ENCODE data around the gene TRAK1. TPM values are rescaled to one million over a fixed set of nuclear protein-coding genes. Genes with fewer than 3 reads are reported as not detected.

Gene TRAK1
- total and polyA plus RNA-seq, 10 of the 15 experiments (the other 5 are each of a cell fraction or from before 2014, with no cell fraction given), result 6.6 to 46.2 (median 23.7) TPM

- ChIA-PET POLR2A (interaction anchor here (1.1 kb wide), 1 partner anchor 35 kb away, joined by 3 read pairs; no protein-coding TSS in a partner anchor), CTCF (interaction anchor here (0.7 to 1.2 kb wide), 3 partner anchors 10 to 14 kb away, joined by 3 to 5 read pairs (median 3); no protein-coding TSS in a partner anchor)
- peaks cover 55% of the 10 kb centered on the region for H3K79me2 ChIP-seq (ENCODE audit: control insufficient read depth, insufficient read depth, low read length)
Measured at GRCh38 chr3:42085641-42086376, 5.3 kb upstream of the TRAK1 start.

GRCh38 chr3:42088803-42089530 lies 2.2 kb upstream of the TRAK1 start:
- peak; percentile 48 for ATAC-seq
- TF ChIP-seq TCF3 (IDR thresholded peaks at IDR 0.05; ENCODE audit: borderline replicate concordance, insufficient read depth, low read depth, low read length), result peak; percentile 73; the same call in 1 of the 2 replicates
- TF ChIP-seq TCF12 (IDR thresholded peaks at IDR 0.05; ENCODE audit: low read depth, low read length), result 0 out of 2 replicates have a peak, but pooled peaks have one; percentile 7
- peak; percentile 52 for TF ChIP-seq RUNX3 (IDR thresholded peaks at IDR 0.05; ENCODE audit: low read length)
- no peak for TF ChIP-seq CTCF (IDR thresholded peaks at IDR 0.05 in 2 of 3, conservative IDR thresholded peaks at IDR 0.05 in 1 of 3; ENCODE audit: control insufficient read depth in 2 of 3, extremely low read depth in 1 of 3, insufficient read depth in 1 of 3, low read depth in 3 of 3, low read length in 3 of 3)
- no peak for TF ChIP-seq FOS (IDR thresholded peaks at IDR 0.05; ENCODE audit: borderline replicate concordance, extremely low read depth, insufficient read length)
- no peak for TF ChIP-seq E2F4 (IDR thresholded peaks at IDR 0.05; ENCODE audit: low read depth, low read length)

More at GRCh38 chr3:42085641-42086376, 5.3 kb upstream of the TRAK1 start:
- Histone ChIP-seq H3K27me3 (replicated peaks in 1 of 2; ENCODE audit: control insufficient read depth in 2 of 2, insufficient read depth in 2 of 2, low read length in 1 of 2) (no peaks in the 10 kb centered on the region), H3K27ac (ENCODE audit: control insufficient read depth, insufficient read depth) (peak overlapping the region; percentile 34; the same call in 1 of the 2 replicates), H3K4me2 (ENCODE audit: control insufficient read depth, insufficient read depth) (peak overlapping the region; percentile 38; the same call in 1 of the 2 replicates), H3K9me3 (replicated peaks; ENCODE audit: control insufficient read depth, insufficient read depth, low read length) (peaks cover 3% of the 10 kb centered on the region; the same call in 2 of the 3 replicates), H3K4me1 (ENCODE audit: control insufficient read depth, insufficient read depth, low read length) (peaks cover 66% of the 10 kb centered on the region), H4K20me1 (ENCODE audit: control insufficient read depth, insufficient read depth) (no peaks in the 10 kb centered on the region), H2AFZ (ENCODE audit: control insufficient read depth, low read depth, low read length) (no peak overlapping the region), H3K4me3 (no peak overlapping the region), H3K9ac (ENCODE audit: control insufficient read depth, insufficient read depth, low read length) (no peak overlapping the region), H3K36me3 (ENCODE audit: control insufficient read depth in 2 of 2, insufficient read depth in 2 of 2, low read length in 1 of 2) (peaks cover 10 to 22% of the 10 kb centered on the region in 2 experiments)
- no TSS peak for BruUV-seq (replicated peaks)
- DNase-seq (ENCODE audit: low read depth, low spot score), result no peak
- ATAC-seq, result no peak
- in situ Hi-C loops (cut with MboI) (no loop called here), intact Hi-C loops (cut with micrococcal nuclease; ENCODE audit: unreplicated experiment) (no loop called here)
- RAD21 ChIA-PET (ENCODE audit: unreplicated experiment), result interaction anchor here (1.8 kb wide), 1 partner anchor 8 kb away, joined by 6 read pairs; no protein-coding TSS in a partner anchor
- 68% methylated on average over 11 of the region's 11 CpGs for WGBS (ENCODE audit: insufficient coverage, insufficient replicate concordance, low lambda C conversion rate, missing lambda C conversion rate)
- no peak for FAIRE-seq
- TF ChIP-seq MAX (IDR thresholded peaks at IDR 0.05; ENCODE audit: low read depth, low read length) (no peak), RUNX3 (IDR thresholded peaks at IDR 0.05; ENCODE audit: low read length) (peak; percentile 24; the same call in 1 of the 2 replicates), EGR1 (IDR thresholded peaks at IDR 0.05; ENCODE audit: borderline replicate concordance in 1 of 2, low read depth in 2 of 2, low read length in 2 of 2) (no peak)
- SMC1A ChIA-PET (ENCODE audit: uncharacterized antibody, unreplicated experiment), result interaction anchor here (0.7 to 5.7 kb wide), 2 partner anchors 18 to 37 kb away, joined by 3 to 28 read pairs; no protein-coding TSS in a partner anchor

More at GRCh38 chr3:42088803-42089530, 2.2 kb upstream of the TRAK1 start:
- Histone ChIP-seq H3K36me3 (ENCODE audit: control insufficient read depth in 2 of 2, insufficient read depth in 2 of 2, low read length in 1 of 2) (peaks cover 16 to 31% of the 10 kb centered on the region in 2 experiments), H3K9me3 (replicated peaks; ENCODE audit: control insufficient read depth, insufficient read depth, low read length) (peaks cover 18% of the 10 kb centered on the region), H3K27me3 (replicated peaks in 1 of 2; ENCODE audit: control insufficient read depth in 2 of 2, insufficient read depth in 2 of 2, low read length in 1 of 2) (no peaks in the 10 kb centered on the region), H3K4me1 (ENCODE audit: control insufficient read depth, insufficient read depth, low read length) (peaks cover 80% of the 10 kb centered on the region), H2AFZ (ENCODE audit: control insufficient read depth, low read depth, low read length) (no peak overlapping the region), H3K4me3 (no peak overlapping the region), H4K20me1 (ENCODE audit: control insufficient read depth, insufficient read depth) (no peaks in the 10 kb centered on the region), H3K27ac (ENCODE audit: control insufficient read depth, insufficient read depth) (peak overlapping the region; percentile 38), H3K79me2 (ENCODE audit: control insufficient read depth, insufficient read depth, low read length) (peaks cover 41% of the 10 kb centered on the region), H3K4me2 (ENCODE audit: control insufficient read depth, insufficient read depth) (peak overlapping the region; percentile 26), H3K9ac (ENCODE audit: control insufficient read depth, insufficient read depth, low read length) (no peak overlapping the region)
- ChIA-PET POLR2A (interaction anchor here (0.6 kb wide), 1 partner anchor 76 kb away, joined by 3 read pairs; no protein-coding TSS in a partner anchor), SMC1A (ENCODE audit: uncharacterized antibody, unreplicated experiment) (no interaction called here), RAD21 (ENCODE audit: unreplicated experiment) (interaction anchor here (0.7 kb wide), 1 partner anchor 68 kb away, joined by 3 read pairs; no protein-coding TSS in a partner anchor), CTCF (interaction anchor here (1.1 kb wide), 1 partner anchor 9 kb away, joined by 5 read pairs; no protein-coding TSS in a partner anchor)
- in situ Hi-C loops (cut with MboI), result no loop called here
- intact Hi-C loops (cut with micrococcal nuclease; ENCODE audit: unreplicated experiment), result no loop called here
- no peak for FAIRE-seq
- no peak for DNase-seq (ENCODE audit: low read depth, low spot score)
- BruUV-seq (replicated peaks), result no TSS peak
- WGBS (ENCODE audit: insufficient coverage, insufficient replicate concordance, low lambda C conversion rate, missing lambda C conversion rate), result 66% methylated on average over 11 of the region's 11 CpGs

Data from GM12878 (cell line).